Smooth muscle cell (in vitro differentiated cells): Measurements from ENCODE around the gene QPCTL. TPM values are rescaled to one million over a fixed set of nuclear protein-coding genes. Genes with fewer than 3 reads are reported as not detected.

Source experiments
- DNase-seq: peaks from one replicate; lab custom pipeline; 2025; ENCODE audit not compliant: unreplicated experiment; lab: John Stamatoyannopoulos, UW
- H2AFZ ChIP-seq: fragments of 200-600 bp; sonication (generic); 2 replicates; pipeline ENCODE4 v1.6.0; 2016; ENCODE audit warnings: antibody characterized with exemption, low read depth, mild to moderate bottlenecking
- H3F3A ChIP-seq: fragments of 200-600 bp; sonication (generic); 2 replicates; pipeline ENCODE4 v1.6.0; 2017; ENCODE audit warnings: antibody characterized with exemption, low read depth
- H3K27ac ChIP-seq: fragments of 200-600 bp; sonication (generic); 2 replicates; pipeline ENCODE4 v1.5.1; 2016; ENCODE audit warnings: low read depth, mild to moderate bottlenecking
- H3K27me3 ChIP-seq: fragments of 200-600 bp; sonication (generic); 2 replicates; pipeline ENCODE4 v1.6.1; 2016; ENCODE audit warnings: low read depth, mild to moderate bottlenecking
- H3K36me3 ChIP-seq: fragments of 200-600 bp; sonication (generic); 2 replicates; pipeline ENCODE4 v1.5.1; 2016; ENCODE audit warnings: low read depth
- H3K4me1 ChIP-seq: fragments of 200-600 bp; sonication (generic); 2 replicates; pipeline ENCODE4 v1.5.1; 2016; ENCODE audit warnings: low read depth
- H3K4me2 ChIP-seq: fragments of 200-600 bp; sonication (generic); 2 replicates; pipeline ENCODE4 v1.6.0; 2016; ENCODE audit warnings: mild to moderate bottlenecking
- H3K4me3 ChIP-seq: fragments of 200-600 bp; sonication (generic); 2 replicates; pipeline ENCODE4 v1.5.1; 2016; ENCODE audit warnings: mild to moderate bottlenecking
- H3K79me2 ChIP-seq: fragments of 200-600 bp; sonication (generic); 2 replicates; pipeline ENCODE4 v1.6.0; 2016; ENCODE audit warnings: low read depth, mild to moderate bottlenecking
- H3K9ac ChIP-seq: fragments of 200-600 bp; sonication (generic); 2 replicates; pipeline ENCODE4 v1.6.0; 2016; ENCODE audit warnings: low read depth
- H3K9me3 ChIP-seq: fragments of 200-600 bp; sonication (generic); replicated peaks from 2 replicates; pipeline ENCODE4 v1.5.1; 2016; ENCODE audit warnings: low read depth
- H4K20me1 ChIP-seq: fragments of 200-600 bp; sonication (generic); 2 replicates; pipeline ENCODE4 v1.6.0; 2016; ENCODE audit warnings: low read depth
- WGBS: methylation state at CpG from one replicate; pipeline ENCODE4 v1.1.7; 2016; ENCODE audit warnings: low lambda C conversion rate; 5-methylcytosine and 5-hydroxymethylcytosine counted together
- polyA plus RNA-seq: library from polyadenylated mRNA; unstranded; fragments of >200 nt; fragmentation: Nextera tagmentation; extraction: Ambion mirVana; gene quantifications from 2 replicates; pipeline ENCODE4 v1.2.1, GENCODE V29; 2016
- total RNA-seq: library from RNA; depleted of rRNA; stranded (reverse); fragments of >200 nt; gene quantifications from 2 replicates; pipeline ENCODE4 v1.2.3, GENCODE V29; 2014
- TF ChIP-seq, protein P1 (sequence below): fragments of 200-600 bp; sonication (generic); IDR thresholded peaks from 2 replicates; pipeline ENCODE4 v1.5.1; 2017; ENCODE audit warnings: borderline replicate concordance, mild to moderate bottlenecking, antibody characterized with exemption; ENCODE audit not compliant: insufficient read depth, poor library complexity, severe bottlenecking

The QPCTL gene
- total and polyA plus RNA-seq, 2 experiments from 2014 or later = 12.2 to 13.3 TPM

DNA sequence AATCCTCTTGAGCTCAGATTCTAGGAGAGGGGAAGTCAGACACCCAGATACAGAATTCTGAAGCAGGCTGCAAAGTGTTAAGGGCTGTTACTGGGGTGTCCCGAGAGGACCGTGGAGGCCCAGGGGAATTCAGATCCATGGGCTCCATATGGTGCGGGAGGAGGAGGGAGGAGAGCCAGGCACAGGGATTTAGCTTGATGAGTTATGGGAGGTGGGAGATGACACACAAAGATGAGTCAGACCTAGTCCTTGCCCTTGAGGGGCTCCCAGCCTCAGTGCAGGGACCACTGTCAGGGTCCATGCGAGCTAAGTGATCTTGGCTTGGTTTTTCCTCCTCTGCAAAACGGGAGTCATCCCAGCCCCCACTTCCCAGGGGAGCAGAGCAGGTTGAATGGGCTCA, 38.8 kb upstream of the QPCTL start:
- Histone ChIP-seq H3K9me3 (no peaks in the 10 kb centered on the region), H3F3A (no peaks in the 10 kb centered on the region), H3K4me1 (peaks cover 7% of the 10 kb centered on the region), H4K20me1 (no peaks in the 10 kb centered on the region), H3K27me3 (no peaks in the 10 kb centered on the region), H3K27ac (no peak overlapping the region), H2AFZ (peak overlapping the region; percentile 72), H3K9ac (no peak overlapping the region), H3K4me3 (no peak overlapping the region), H3K79me2 (no peaks in the 10 kb centered on the region), H3K36me3 (no peaks in the 10 kb centered on the region), H3K4me2 (no peak overlapping the region)
- whole genome bisulfite sequencing = 31% methylated on average over 5 of the region's 5 CpGs
- no peak for DNase-seq
- TF ChIP-seq, protein P1, sequence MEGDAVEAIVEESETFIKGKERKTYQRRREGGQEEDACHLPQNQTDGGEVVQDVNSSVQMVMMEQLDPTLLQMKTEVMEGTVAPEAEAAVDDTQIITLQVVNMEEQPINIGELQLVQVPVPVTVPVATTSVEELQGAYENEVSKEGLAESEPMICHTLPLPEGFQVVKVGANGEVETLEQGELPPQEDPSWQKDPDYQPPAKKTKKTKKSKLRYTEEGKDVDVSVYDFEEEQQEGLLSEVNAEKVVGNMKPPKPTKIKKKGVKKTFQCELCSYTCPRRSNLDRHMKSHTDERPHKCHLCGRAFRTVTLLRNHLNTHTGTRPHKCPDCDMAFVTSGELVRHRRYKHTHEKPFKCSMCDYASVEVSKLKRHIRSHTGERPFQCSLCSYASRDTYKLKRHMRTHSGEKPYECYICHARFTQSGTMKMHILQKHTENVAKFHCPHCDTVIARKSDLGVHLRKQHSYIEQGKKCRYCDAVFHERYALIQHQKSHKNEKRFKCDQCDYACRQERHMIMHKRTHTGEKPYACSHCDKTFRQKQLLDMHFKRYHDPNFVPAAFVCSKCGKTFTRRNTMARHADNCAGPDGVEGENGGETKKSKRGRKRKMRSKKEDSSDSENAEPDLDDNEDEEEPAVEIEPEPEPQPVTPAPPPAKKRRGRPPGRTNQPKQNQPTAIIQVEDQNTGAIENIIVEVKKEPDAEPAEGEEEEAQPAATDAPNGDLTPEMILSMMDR = no peak

DNA sequence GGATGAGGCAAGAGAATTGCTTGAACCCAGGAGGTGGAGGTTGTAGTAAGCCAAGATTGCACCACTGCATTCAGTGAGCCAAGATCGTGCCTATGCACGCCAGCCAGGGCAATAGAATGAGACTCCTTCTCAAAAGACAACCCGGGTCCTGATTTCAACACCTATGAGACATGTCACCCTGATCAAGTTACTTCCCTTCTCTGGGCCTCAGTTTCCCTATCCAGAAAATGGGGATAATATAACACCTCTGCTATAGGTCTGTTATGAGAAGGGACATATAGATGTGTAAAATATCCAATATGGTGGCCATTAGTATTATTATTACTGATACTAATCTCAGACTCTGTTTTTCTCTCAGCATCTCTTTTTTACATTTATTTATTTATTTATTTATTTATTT, 37.4 kb upstream of the QPCTL start:
- no peaks in the 10 kb centered on the region for H3F3A ChIP-seq
- H3K27me3 ChIP-seq = no peaks in the 10 kb centered on the region
- H3K4me1 ChIP-seq = peaks cover 7% of the 10 kb centered on the region
- TF ChIP-seq, protein P1 = no peak
- WGBS = 98% methylated on average over 3 of the region's 3 CpGs
- no peak for DNase-seq
- no peak overlapping the region for H3K4me2 ChIP-seq
- no peaks in the 10 kb centered on the region for H4K20me1 ChIP-seq
- no peak overlapping the region for H3K4me3 ChIP-seq
- H2AFZ ChIP-seq = no peak overlapping the region
- no peaks in the 10 kb centered on the region for H3K79me2 ChIP-seq
- no peak overlapping the region for H3K27ac ChIP-seq
- no peaks in the 10 kb centered on the region for H3K9me3 ChIP-seq
- H3K9ac ChIP-seq = no peak overlapping the region
- H3K36me3 ChIP-seq = no peaks in the 10 kb centered on the region

DNA sequence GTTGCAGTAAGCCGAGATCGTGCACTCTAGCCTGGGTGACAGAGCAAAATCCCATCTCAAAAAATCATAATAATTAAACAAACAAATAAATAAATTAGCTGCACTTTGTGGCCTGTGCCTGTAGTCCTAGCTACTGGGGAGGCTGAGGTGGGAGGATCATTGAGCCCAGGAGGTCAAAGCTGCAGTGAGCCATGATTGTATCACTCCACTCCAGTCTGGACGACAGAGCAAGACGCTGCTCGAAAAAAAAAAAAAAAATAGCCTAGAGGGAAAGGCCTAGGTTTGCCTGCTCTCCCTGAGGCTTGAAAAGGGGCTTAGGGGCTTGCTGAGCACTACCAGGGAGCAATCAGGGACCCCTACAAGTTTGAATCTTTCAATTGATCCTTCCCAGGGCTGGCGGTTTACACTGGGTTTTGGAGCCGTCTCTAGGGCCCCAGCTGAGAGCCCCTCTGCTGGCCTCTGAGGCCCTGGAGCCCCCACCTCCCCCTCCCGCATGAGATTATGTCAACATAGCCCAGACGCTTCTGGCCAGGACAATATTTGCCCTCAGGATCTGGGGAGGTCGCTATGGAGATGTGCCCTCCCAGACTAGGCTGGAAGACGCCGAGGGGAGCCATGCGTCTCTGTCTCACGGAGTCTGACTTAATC, 34.8 kb upstream of the QPCTL start:
- no peak overlapping the region for H3K9ac ChIP-seq
- H3F3A ChIP-seq = no peaks in the 10 kb centered on the region
- TF ChIP-seq, protein P1 = no peak
- peak overlapping the region; percentile 28 for H2AFZ ChIP-seq
- H3K4me3 ChIP-seq = no peak overlapping the region
- DNase-seq = peak; percentile 13
- H3K36me3 ChIP-seq = no peaks in the 10 kb centered on the region
- H3K27me3 ChIP-seq = no peaks in the 10 kb centered on the region
- peaks cover 7% of the 10 kb centered on the region for H3K4me1 ChIP-seq
- 25% methylated on average over 14 of the region's 14 CpGs for WGBS
- H3K4me2 ChIP-seq = peak overlapping the region; percentile 59
- no peaks in the 10 kb centered on the region for H4K20me1 ChIP-seq
- no peaks in the 10 kb centered on the region for H3K9me3 ChIP-seq
- H3K27ac ChIP-seq = no peak overlapping the region
- no peaks in the 10 kb centered on the region for H3K79me2 ChIP-seq
